NCI-H82 treated with DMSO at 0.1 percent for 48 hours (cell line): ENCODE data around the gene MAGI1.

Experiments
- DNase-seq: peaks from one replicate; lab custom pipeline; 2025; ENCODE audit not compliant: unreplicated experiment; lab: John Stamatoyannopoulos, UW

Gene MAGI1

GRCh38 chr3:65402597-65402996 is 636.1 kb downstream of the MAGI1 start:
- DNase-seq = no peak

- no peak for DNase-seq
Measured at GRCh38 chr3:65401359-65402305, 637.1 kb downstream of the MAGI1 start.

GRCh38 chr3:65400899-65401298 is 637.8 kb downstream of the MAGI1 start:
- no peak for DNase-seq

GRCh38 chr3:65398953-65399352 is 639.8 kb downstream of the MAGI1 start:
- no peak for DNase-seq

GRCh38 chr3:65396078-65396477 is 642.6 kb downstream of the MAGI1 start:
- DNase-seq = no peak

- DNase-seq = no peak
Measured at GRCh38 chr3:65391068-65391467, 647.6 kb downstream of the MAGI1 start.

- DNase-seq = no peak
Measured at GRCh38 chr3:65385805-65386204, 652.9 kb downstream of the MAGI1 start.

- no peak for DNase-seq
Measured at GRCh38 chr3:65381496-65382010, 657.2 kb downstream of the MAGI1 start.

- DNase-seq = no peak
Measured at GRCh38 chr3:65379223-65379622, 659.5 kb downstream of the MAGI1 start.

- DNase-seq = no peak
Measured at GRCh38 chr3:65377637-65378036, 661.1 kb downstream of the MAGI1 start.

GRCh38 chr3:65376426-65376825 is 662.3 kb downstream of the MAGI1 start:
- DNase-seq = no peak

- DNase-seq = no peak
Measured at GRCh38 chr3:65371053-65371452, 667.7 kb downstream of the MAGI1 start.

- no peak for DNase-seq
Measured at GRCh38 chr3:65368866-65369265, 669.9 kb downstream of the MAGI1 start.

- no peak for DNase-seq
Measured at GRCh38 chr3:65362688-65363087, 676.0 kb downstream of the MAGI1 start.

- DNase-seq = no peak
Measured at GRCh38 chr3:65361448-65361847, 677.3 kb downstream of the MAGI1 start.

- no peak for DNase-seq
Measured at GRCh38 chr3:65356331-65357248, 682.1 kb downstream of the MAGI1 start.

- DNase-seq = no peak
Measured at GRCh38 chr3:65354880-65355279, 683.8 kb downstream of the MAGI1 start.

GRCh38 chr3:65352951-65353350 is 685.8 kb downstream of the MAGI1 start:
- DNase-seq = no peak

GRCh38 chr3:65351753-65352152 is 687.0 kb downstream of the MAGI1 start:
- no peak for DNase-seq

GRCh38 chr3:65350801-65351476 is 687.8 kb downstream of the MAGI1 start:
- DNase-seq = no peak

GRCh38 chr3:65348398-65348995 is 690.2 kb downstream of the MAGI1 start:
- no peak for DNase-seq
